NCI-H446 treated with DMSO at 0.1 percent for 48 hours (cell line): Measurements from ENCODE around the gene AOAH.
"Not testable (repeated sequence)": the region's sequence is repeated elsewhere in the genome, so short reads cannot be mapped to it uniquely, and the experiment has no call there.

Experiments
- DNase-seq: peaks from one replicate; lab custom pipeline; 2025; lab: John Stamatoyannopoulos, UW

The AOAH gene

GRCh38 chr7:36736899-36737211 is 12.6 kb upstream of the AOAH start:
- DNase-seq: no peak

- DNase-seq: no peak
Measured at GRCh38 chr7:36736090-36736898, 12.0 kb upstream of the AOAH start.

- DNase-seq: no peak
Measured at GRCh38 chr7:36735172-36735571, 10.9 kb upstream of the AOAH start.

GRCh38 chr7:36734731-36735130 is 10.4 kb upstream of the AOAH start:
- DNase-seq: no peak

GRCh38 chr7:36733411-36733810 is 9.1 kb upstream of the AOAH start:
- no peak for DNase-seq

- no peak for DNase-seq
Measured at GRCh38 chr7:36732806-36733205, 8.5 kb upstream of the AOAH start.

GRCh38 chr7:36730046-36730445 is 5.8 kb upstream of the AOAH start:
- no peak for DNase-seq

GRCh38 chr7:36728143-36728542 is 3.8 kb upstream of the AOAH start:
- no peak for DNase-seq

GRCh38 chr7:36726806-36727503 is 2.7 kb upstream of the AOAH start:
- DNase-seq: no peak

GRCh38 chr7:36726311-36726710 is 2.0 kb upstream of the AOAH start:
- DNase-seq: no peak

- no peak for DNase-seq
Measured at GRCh38 chr7:36724996-36725395, 702 bp upstream of the AOAH start.

GRCh38 chr7:36723291-36723690 is 1.0 kb downstream of the AOAH start:
- DNase-seq: no peak

GRCh38 chr7:36719083-36719632 is 5.1 kb downstream of the AOAH start:
- no peak for DNase-seq

- DNase-seq: no peak
Measured at GRCh38 chr7:36717586-36717985, 6.7 kb downstream of the AOAH start.

GRCh38 chr7:36716802-36717201 is 7.5 kb downstream of the AOAH start:
- not testable (repeated sequence) for DNase-seq

GRCh38 chr7:36712015-36712414 is 12.3 kb downstream of the AOAH start:
- no peak for DNase-seq

GRCh38 chr7:36711256-36711655 is 13.0 kb downstream of the AOAH start:
- DNase-seq: no peak

GRCh38 chr7:36710186-36710791 is 14.0 kb downstream of the AOAH start:
- no peak for DNase-seq

- DNase-seq: no peak
Measured at GRCh38 chr7:36708767-36709166, 15.5 kb downstream of the AOAH start.

GRCh38 chr7:36707898-36708297 is 16.4 kb downstream of the AOAH start:
- no peak for DNase-seq

- no peak for DNase-seq
Measured at GRCh38 chr7:36707465-36707864, 16.8 kb downstream of the AOAH start.

GRCh38 chr7:36703860-36704259 is 20.4 kb downstream of the AOAH start:
- DNase-seq: not testable (repeated sequence)

- DNase-seq: no peak
Measured at GRCh38 chr7:36692456-36692855, 31.8 kb downstream of the AOAH start.
